ENCODE measurements around the gene PPARD. TPM values are rescaled to one million over a fixed set of nuclear protein-coding genes. Genes with fewer than 3 reads are reported as not detected.

PPARD gene
- total RNA-seq, 4 donors from 2014 or later: 17.3 to 40.3 (median 35.9) TPM

DNA sequence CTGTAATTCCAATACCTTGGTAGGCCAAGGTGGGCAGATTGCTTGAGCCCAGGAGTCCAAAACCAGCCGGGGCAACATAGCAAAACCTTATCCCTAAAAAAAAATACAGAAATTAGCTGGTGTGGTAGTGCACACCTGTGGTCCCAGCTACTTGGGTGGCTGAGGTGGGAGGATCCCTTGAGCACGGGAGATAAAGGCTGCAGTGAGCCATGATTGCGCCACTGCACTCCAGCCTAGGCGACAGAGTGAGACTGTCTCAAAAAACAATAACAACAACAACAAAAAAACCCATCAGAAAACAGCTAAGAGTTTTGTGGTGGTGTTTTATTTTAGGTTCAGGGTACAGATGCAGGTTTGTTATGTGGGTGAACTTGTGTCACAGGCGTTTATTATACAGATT, 66.9 kb downstream of the PPARD start:
- Histone ChIP-seq H3K36me3 (peaks cover 11 to 17% of the 10 kb centered on the region in 2 donors), H3K4me1 (peaks cover 17 to 25% of the 10 kb centered on the region in 2 donors), H3K4me3 (replicated peaks in 1 of 3) (no peak overlapping the region), H3K27me3 (no peaks in the 10 kb centered on the region), H3K27ac (peak overlapping the region in 2 of 3 donors; percentile 18 to 28), H3K9me3 (no peaks in the 10 kb centered on the region)
- no peak for DNase-seq
- TF ChIP-seq POLR2A (IDR thresholded peaks at IDR 0.05): no peak
- TF ChIP-seq, protein P1, sequence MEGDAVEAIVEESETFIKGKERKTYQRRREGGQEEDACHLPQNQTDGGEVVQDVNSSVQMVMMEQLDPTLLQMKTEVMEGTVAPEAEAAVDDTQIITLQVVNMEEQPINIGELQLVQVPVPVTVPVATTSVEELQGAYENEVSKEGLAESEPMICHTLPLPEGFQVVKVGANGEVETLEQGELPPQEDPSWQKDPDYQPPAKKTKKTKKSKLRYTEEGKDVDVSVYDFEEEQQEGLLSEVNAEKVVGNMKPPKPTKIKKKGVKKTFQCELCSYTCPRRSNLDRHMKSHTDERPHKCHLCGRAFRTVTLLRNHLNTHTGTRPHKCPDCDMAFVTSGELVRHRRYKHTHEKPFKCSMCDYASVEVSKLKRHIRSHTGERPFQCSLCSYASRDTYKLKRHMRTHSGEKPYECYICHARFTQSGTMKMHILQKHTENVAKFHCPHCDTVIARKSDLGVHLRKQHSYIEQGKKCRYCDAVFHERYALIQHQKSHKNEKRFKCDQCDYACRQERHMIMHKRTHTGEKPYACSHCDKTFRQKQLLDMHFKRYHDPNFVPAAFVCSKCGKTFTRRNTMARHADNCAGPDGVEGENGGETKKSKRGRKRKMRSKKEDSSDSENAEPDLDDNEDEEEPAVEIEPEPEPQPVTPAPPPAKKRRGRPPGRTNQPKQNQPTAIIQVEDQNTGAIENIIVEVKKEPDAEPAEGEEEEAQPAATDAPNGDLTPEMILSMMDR (IDR thresholded peaks at IDR 0.05): no peak
- WGBS, 2 donors: 74 to 76% methylated on average over 5 of the region's 5 CpGs
- intact Hi-C loops (cut with DNase I): no loop called here

GRCh38 chr6:35410131-35410530, 67.8 kb downstream of the PPARD start:
- DNase-seq: no peak
- Histone ChIP-seq H3K9me3 (no peaks in the 10 kb centered on the region), H3K36me3 (peaks cover 11 to 17% of the 10 kb centered on the region in 2 donors), H3K27me3 (no peaks in the 10 kb centered on the region), H3K27ac (peak overlapping the region in 2 of 3 donors; percentile 18 to 28), H3K4me3 (replicated peaks in 1 of 3) (no peak overlapping the region), H3K4me1 (peaks cover 25 to 31% of the 10 kb centered on the region in 2 donors)
- intact Hi-C loops (cut with DNase I): loop anchor here (5.0 kb wide), 1 partner anchor 68 kb away; the partner anchor contains the start of gene PPARD
- no peak for TF ChIP-seq POLR2A (IDR thresholded peaks at IDR 0.05)
- TF ChIP-seq, protein P1 (IDR thresholded peaks at IDR 0.05): no peak
- 62 to 67% methylated on average over 3 of the region's 3 CpGs for WGBS, 2 donors

DNA sequence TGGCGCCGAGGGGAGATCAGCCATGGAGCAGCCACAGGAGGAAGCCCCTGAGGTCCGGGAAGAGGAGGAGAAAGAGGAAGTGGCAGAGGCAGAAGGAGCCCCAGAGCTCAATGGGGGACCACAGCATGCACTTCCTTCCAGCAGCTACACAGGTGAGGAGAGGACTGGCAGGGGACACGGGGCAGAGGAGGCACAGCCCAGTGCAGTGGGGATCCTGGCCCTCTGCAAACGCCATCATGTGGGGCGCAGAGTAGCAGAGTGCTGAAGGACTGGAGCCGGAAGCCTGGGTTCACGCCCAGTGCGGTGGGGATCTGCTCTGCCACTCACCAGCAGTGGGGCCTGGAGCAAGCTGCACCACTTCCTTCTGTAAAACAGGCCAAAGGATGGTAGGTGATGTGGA, 68.7 kb downstream of the PPARD start:
- TF ChIP-seq, protein P1 (IDR thresholded peaks at IDR 0.05): no peak
- TF ChIP-seq POLR2A (IDR thresholded peaks at IDR 0.05): no peak
- peaks cover 11 to 17% of the 10 kb centered on the region in 2 donors for H3K36me3 ChIP-seq
- H3K4me3 ChIP-seq (replicated peaks in 1 of 3): no peak overlapping the region
- H3K27ac ChIP-seq: no peak overlapping the region
- no peaks in the 10 kb centered on the region for H3K27me3 ChIP-seq
- H3K4me1 ChIP-seq: peaks cover 25 to 27% of the 10 kb centered on the region in 2 donors
- no peaks in the 10 kb centered on the region for H3K9me3 ChIP-seq
- WGBS, 2 donors: 85 to 91% methylated on average over 9 of the region's 9 CpGs
- intact Hi-C loops (cut with DNase I): loop anchor here (5.0 kb wide), 1 partner anchor 69 kb away; the partner anchor contains the start of gene PPARD
- no peak for DNase-seq

DNA sequence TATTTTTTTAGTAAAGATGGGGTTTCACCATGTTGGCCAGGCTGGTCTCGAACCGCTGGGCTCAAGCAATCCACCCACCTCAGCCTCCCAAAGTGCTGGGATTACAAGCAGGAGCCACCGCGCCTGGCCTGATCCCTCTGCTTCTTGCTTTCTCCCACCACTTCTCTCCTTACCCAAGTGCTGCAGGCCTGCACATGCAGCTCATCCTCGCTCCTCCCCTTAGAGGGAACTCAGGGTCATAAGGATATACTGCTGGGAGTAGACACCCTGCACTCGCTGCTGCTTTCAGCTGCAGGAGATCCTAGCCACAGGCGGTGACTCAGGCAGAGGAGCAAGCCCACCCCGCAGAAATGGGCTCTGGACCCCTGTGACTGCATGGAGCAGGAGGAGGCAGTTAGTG, 69.7 kb downstream of the PPARD start:
- Histone ChIP-seq H3K27ac (no peak overlapping the region), H3K4me3 (replicated peaks in 1 of 3) (no peak overlapping the region), H3K27me3 (no peaks in the 10 kb centered on the region), H3K36me3 (peaks cover 11 to 17% of the 10 kb centered on the region in 2 donors), H3K4me1 (peaks cover 25 to 27% of the 10 kb centered on the region in 2 donors), H3K9me3 (no peaks in the 10 kb centered on the region)
- no peak for DNase-seq
- TF ChIP-seq, protein P1 (IDR thresholded peaks at IDR 0.05): no peak
- no peak for TF ChIP-seq POLR2A (IDR thresholded peaks at IDR 0.05)
- 93 to 97% methylated on average over 8 of the region's 8 CpGs for WGBS, 2 donors
- intact Hi-C loops (cut with DNase I): loop anchor here (5.0 kb wide), 1 partner anchor 70 kb away; the partner anchor contains the start of gene PPARD

DNA sequence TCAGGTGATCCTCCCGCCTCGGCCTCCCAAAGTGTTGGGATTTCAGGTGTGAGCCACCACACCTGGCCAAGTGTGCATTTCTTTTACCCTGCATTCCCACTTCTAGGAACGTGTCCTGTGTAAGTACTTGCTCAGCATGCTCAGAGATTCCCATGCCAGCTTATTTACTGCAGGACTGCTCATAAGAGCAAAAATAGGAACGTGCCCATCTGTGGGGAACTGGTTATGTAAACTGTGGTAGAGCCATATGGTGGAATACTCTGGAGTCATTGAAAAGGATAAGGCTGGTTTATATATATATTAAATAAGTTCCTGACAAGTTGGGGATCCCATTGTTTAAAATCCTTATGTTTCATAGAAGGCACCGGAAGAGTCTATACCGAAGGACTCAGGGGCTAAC, 71.6 kb downstream of the PPARD start:
- intact Hi-C loops (cut with DNase I): loop anchor here (5.0 kb wide), 1 partner anchor 72 kb away; the partner anchor contains the start of gene PPARD
- no peak for DNase-seq
- Histone ChIP-seq H3K27ac (no peak overlapping the region), H3K27me3 (no peaks in the 10 kb centered on the region), H3K9me3 (no peaks in the 10 kb centered on the region), H3K4me1 (peaks cover 16 to 18% of the 10 kb centered on the region in 2 donors), H3K4me3 (replicated peaks in 1 of 3) (no peak overlapping the region), H3K36me3 (peaks cover 16 to 21% of the 10 kb centered on the region in 2 donors)
- 92 to 95% methylated on average over 6 of the region's 6 CpGs for WGBS, 2 donors
- no peak for TF ChIP-seq POLR2A (IDR thresholded peaks at IDR 0.05)
- TF ChIP-seq, protein P1 (IDR thresholded peaks at IDR 0.05): no peak

Data from thyroid gland (tissue), 4 donors.